K562 (cell line): ENCODE data around the gene ATRN. TPM values are rescaled to one million over a fixed set of nuclear protein-coding genes. Genes with fewer than 3 reads are reported as not detected.

ENCODE experiments used
- ATAC-seq: fragments of 200-7000 bp; cut with Tn5 transposase; 3 replicates; pipeline ENCODE4 v1.9.1; 2020; ENCODE audit warnings: moderate library complexity
- BruUV-seq: library from RNA; stranded (reverse); fragments of 400-500 nt; replicated peaks from 2 replicates; lab custom pipeline; 2021; lab: Mats Ljungman, UMichigan
- CTCF ChIA-PET: fragments of 300-600 bp; formaldehyde crosslinking; extraction: SDS; loops from one replicate; lab custom pipeline; 2021; ENCODE audit warnings: low intra/inter-chr PET ratio; lab: Yijun Ruan, JAX
- POLR2A ChIA-PET: fragments of 300-600, 350-650 bp; sonication (Branson Sonifier 250); formaldehyde crosslinking; extraction: SDS; loops from one replicate; lab custom pipeline; 2021; ENCODE audit warnings: antibody characterized with exemption, inconsistent platforms; lab: Yijun Ruan, JAX
- DNase-seq, 4 experiments: peaks; one replicate each; pipeline versions ENCODE4 v3.0.0 to v3.0.0-alpha.2; 2011 to 2018; ENCODE audit warnings: low spot score in 3 of 4, mixed read lengths in 3 of 4; ENCODE audit errors: extremely low read depth in 1 of 4
- FAIRE-seq: peaks from 2 replicates; lab custom pipeline; 2011; peaks lifted over from hg19 to GRCh38; lab: Jason Lieb, UNC
- H2AFZ ChIP-seq: 2 replicates; pipeline ENCODE4 v1.6.0; 2011; ENCODE audit warnings: low read depth, low read length, control low read depth, inconsistent platforms
- H3K27ac ChIP-seq: fragments of 200-600 bp; 3 replicates; pipeline ENCODE4 v1.8.0; 2011; ENCODE audit warnings: low read depth, mild to moderate bottlenecking, control low read depth, inconsistent platforms, low read length, moderate library complexity, mixed read lengths; ENCODE audit errors: extremely low read depth
- H3K27me3 ChIP-seq, 2 experiments: fragments of 300-600 bp in 1 of 2; 2 replicates in 1 of 2; 3 replicates in 1 of 2; pipeline versions ENCODE4 v1.6.0 to v1.8.0; 2011; ENCODE audit warnings: inconsistent platforms in 2 of 2, low read length in 2 of 2, mild to moderate bottlenecking in 1 of 2, mixed read lengths in 1 of 2, moderate library complexity in 1 of 2; ENCODE audit not compliant: control insufficient read depth in 2 of 2, insufficient read depth in 2 of 2
- H3K36me3 ChIP-seq: fragments of 300-600 bp; 3 replicates; pipeline ENCODE4 v1.8.0; 2011; ENCODE audit warnings: mild to moderate bottlenecking, low read length, inconsistent platforms; ENCODE audit not compliant: control insufficient read depth, insufficient read depth
- H3K4me1 ChIP-seq, 2 experiments: fragments of 200-600 bp in 1 of 2; replicated peaks in 1 of 2; 2 replicates in 1 of 2; 3 replicates in 1 of 2; pipeline versions ENCODE4 v1.5.1 to v1.8.0; 2011; ENCODE audit warnings: inconsistent platforms in 2 of 2, low read length in 2 of 2, mild to moderate bottlenecking in 1 of 2, mixed read lengths in 1 of 2, moderate library complexity in 1 of 2; ENCODE audit not compliant: control insufficient read depth in 2 of 2, insufficient read depth in 2 of 2
- H3K4me2 ChIP-seq: 2 replicates; pipeline ENCODE4 v1.6.1; 2011; ENCODE audit warnings: low read length, control low read depth, inconsistent platforms, mixed read lengths; ENCODE audit not compliant: insufficient read depth
- H3K4me3 ChIP-seq: fragments of 200-600 bp; sonication (generic), shearing (Covaris generic); 2 replicates; pipeline ENCODE4 v1.5.1; 2016; ENCODE audit warnings: control low read depth, inconsistent platforms
- H3K79me2 ChIP-seq: fragments of 200-600 bp; 3 replicates; pipeline ENCODE4 v1.8.0; 2011; ENCODE audit warnings: low read length, inconsistent platforms; ENCODE audit not compliant: control insufficient read depth, insufficient read depth
- H3K9ac ChIP-seq, 2 experiments: 2 replicates each; pipeline versions ENCODE4 v1.6.0 to v1.6.1; 2011; ENCODE audit warnings: low read depth in 2 of 2, low read length in 2 of 2, control low read depth in 1 of 2, inconsistent platforms in 1 of 2, mild to moderate bottlenecking in 1 of 2, mixed read lengths in 1 of 2; ENCODE audit not compliant: insufficient read depth in 1 of 2
- H3K9me1 ChIP-seq: one replicate; pipeline ENCODE4 v1.6.0; 2011; ENCODE audit warnings: inconsistent platforms, mild to moderate bottlenecking, low read length, moderate library complexity; ENCODE audit not compliant: control insufficient read depth, insufficient read depth
- H3K9me3 ChIP-seq: replicated peaks from 2 replicates; pipeline ENCODE4 v1.5.1; 2011; ENCODE audit warnings: low read depth, low read length, inconsistent platforms; ENCODE audit not compliant: control insufficient read depth, insufficient read depth
- H4K20me1 ChIP-seq: replicated peaks from 2 replicates; pipeline ENCODE4 v1.6.1; 2011; ENCODE audit warnings: low read length, inconsistent platforms, mixed read lengths; ENCODE audit not compliant: control insufficient read depth, insufficient read depth
- COPS2 ChIP-seq: fragments of 450-650 bp; conservative IDR thresholded peaks from 2 replicates; pipeline ENCODE4 v1.6.1; 2016; ENCODE audit warnings: mild to moderate bottlenecking, moderate library complexity
- KLF13 ChIP-seq: fragments of 450-650 bp; IDR thresholded peaks from 2 replicates; pipeline ENCODE4 v1.6.1; 2016; ENCODE audit warnings: missing genetic modification characterization, low read depth, mild to moderate bottlenecking, missing compliant biosample characterization, moderate library complexity, borderline replicate concordance
- MAFF ChIP-seq: IDR thresholded peaks from 2 replicates; pipeline ENCODE4 v1.6.1; 2012; ENCODE audit warnings: low read length, improper control_type of control experiment
- POLR2H ChIP-seq: IDR thresholded peaks from 2 replicates; pipeline ENCODE4 v1.6.1; 2016; ENCODE audit warnings: missing genetic modification characterization, low read depth, mild to moderate bottlenecking, control low read depth, missing compliant biosample characterization, moderate library complexity
- RBM14 ChIP-seq: fragments of 200-400 bp; formaldehyde crosslinking; IDR thresholded peaks from 2 replicates; pipeline ENCODE4 v1.6.1; 2018; ENCODE audit warnings: low read depth, mild to moderate bottlenecking, low read length, moderate library complexity, borderline replicate concordance; ENCODE audit not compliant: insufficient read depth
- RHOXF2B ChIP-seq: fragments of 250-450 bp; sonication (Bioruptor Pico); conservative IDR thresholded peaks from 2 replicates; pipeline ENCODE4 v1.5.1; 2021
- SIN3A ChIP-seq, 2 experiments: fragments of 150-350 bp in 1 of 2; IDR thresholded peaks; 2 replicates each; pipeline ENCODE4 v1.6.1; 2011 to 2016; ENCODE audit warnings: borderline replicate concordance in 2 of 2, low read depth in 2 of 2, low read length in 2 of 2, mild to moderate bottlenecking in 2 of 2, moderate library complexity in 2 of 2; ENCODE audit not compliant: control insufficient read depth in 1 of 2
- SOX6 ChIP-seq: fragments of 450-650 bp; IDR thresholded peaks from 2 replicates; pipeline ENCODE4 v1.6.1; 2014; ENCODE audit warnings: mild to moderate bottlenecking
- SREBF1 ChIP-seq: fragments of 150-350 bp; IDR thresholded peaks from 2 replicates; pipeline ENCODE4 v1.6.1; 2014; ENCODE audit warnings: antibody characterized with exemption, low read depth, low read length, borderline replicate concordance
- TEAD1 ChIP-seq, 2 experiments: fragments of 450-650 bp in 1 of 2; sonication (generic) in 1 of 2; formaldehyde crosslinking; IDR thresholded peaks; 2 replicates each; pipeline versions ENCODE4 v1.4.0 to v1.8.0; 2020 to 2022; ENCODE audit warnings: mild to moderate bottlenecking in 2 of 2, missing genetic modification reagents in 1 of 2
- ZC3H4 ChIP-seq: sonication (generic); formaldehyde crosslinking; IDR thresholded peaks from 2 replicates; pipeline ENCODE4 v1.9.0; 2021; ENCODE audit warnings: missing genetic modification reagents, borderline replicate concordance
- ZNF282 ChIP-seq: sonication (generic); formaldehyde crosslinking; IDR thresholded peaks from 2 replicates; pipeline ENCODE4 v1.8.1; 2023; ENCODE audit warnings: missing genetic modification reagents
- ZNF778 ChIP-seq: fragments of 450-650 bp; formaldehyde crosslinking; IDR thresholded peaks from 2 replicates; pipeline ENCODE4 v1.4.0; 2020; ENCODE audit warnings: mild to moderate bottlenecking, moderate library complexity
- WGBS: fragments of 100-300 bp; shearing (Covaris generic); methylation state at CpG from one replicate; pipeline ENCODE4 v1.1.6; 2016; ENCODE audit warnings: low coverage, mixed read lengths; ENCODE audit not compliant: insufficient coverage; ENCODE audit errors: missing lambda C conversion rate; 5-methylcytosine and 5-hydroxymethylcytosine counted together
- in situ Hi-C: fragments of 300-500 bp; cut with MboI; formaldehyde crosslinking; loops from 4 replicates; pipeline ENCODE4 v1.15.0; 2018; ENCODE audit warnings: inconsistent platforms, mixed read lengths
- intact Hi-C: fragments of 100-400 bp; cut with micrococcal nuclease; formaldehyde crosslinking; loops from 2 replicates; pipeline ENCODE4 v1.14.2; 2022
- polyA plus RNA-seq, 8 experiments: library from polyadenylated mRNA; depleted of rRNA in 4 of 8; stranded (reverse) in 5 of 8; unstranded in 3 of 8; fragments of >200 nt; fragmentation: Nextera tagmentation in 2 of 8; fragmentation: Illumina TruSeq in 1 of 8; extraction: Ambion mirVana in 2 of 8; extraction: Trizol in 1 of 8; gene quantifications; 2 replicates each; pipeline versions ENCODE4 v1.2.1 to v1.2.3, GENCODE V29; 2011 to 2014; ENCODE audit warnings: inconsistent platforms in 1 of 8, missing spikeins in 1 of 8
- total RNA-seq, 7 experiments: library from RNA; depleted of rRNA in 6 of 7; stranded (reverse); fragments of >200 nt in 6 of 7; fragmentation: Illumina TruSeq in 2 of 7; extraction: Trizol in 2 of 7; gene quantifications; 2 replicates each; pipeline versions ENCODE4 v1.2.1 to v1.2.3, GENCODE V29; 2011 to 2021; ENCODE audit warnings: low replicate concordance in 1 of 7
- TF ChIP-seq, protein P1 (sequence below): fragments of 250-450 bp; sonication (Bioruptor Pico); IDR thresholded peaks from 2 replicates; pipeline ENCODE4 v1.5.0; 2021; ENCODE audit warnings: mild to moderate bottlenecking, borderline replicate concordance
- TF ChIP-seq, protein P2 (sequence below): sonication (generic); formaldehyde crosslinking; IDR thresholded peaks from 2 replicates; pipeline ENCODE4 v1.8.0; 2022; ENCODE audit warnings: mild to moderate bottlenecking, missing genetic modification reagents
- TF ChIP-seq, protein P3 (sequence below): fragments of 450-650 bp; IDR thresholded peaks from 2 replicates; pipeline ENCODE4 v1.6.1; 2016; ENCODE audit warnings: borderline replicate concordance

ATRN gene
- total and polyA plus RNA-seq, 9 of the 15 experiments (the other 6 are each of a cell fraction or from before 2014, with no cell fraction given), result 0.69 to 16.5 (median 7.6) TPM

DNA sequence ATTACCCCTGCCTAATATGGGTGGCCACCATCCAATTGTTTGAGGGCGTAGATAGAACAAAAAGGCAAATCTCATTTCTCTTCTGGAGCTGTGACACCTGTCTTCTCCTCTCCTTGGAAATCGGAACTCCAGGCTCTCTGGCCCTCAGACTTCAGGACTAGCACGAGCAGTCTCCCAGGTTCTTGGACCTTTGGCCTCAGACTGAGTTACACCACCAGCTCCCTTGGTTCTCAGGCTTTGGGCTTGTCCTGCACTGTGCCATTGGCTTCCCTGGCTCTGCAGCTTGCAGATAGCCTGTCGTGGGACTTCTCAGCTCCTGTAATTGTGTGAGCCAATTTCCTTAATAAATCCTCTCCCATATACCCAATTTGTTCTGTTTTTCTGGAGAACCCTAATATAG, 34.3 kb downstream of the ATRN start (continued):
- TF ChIP-seq, protein P1, sequence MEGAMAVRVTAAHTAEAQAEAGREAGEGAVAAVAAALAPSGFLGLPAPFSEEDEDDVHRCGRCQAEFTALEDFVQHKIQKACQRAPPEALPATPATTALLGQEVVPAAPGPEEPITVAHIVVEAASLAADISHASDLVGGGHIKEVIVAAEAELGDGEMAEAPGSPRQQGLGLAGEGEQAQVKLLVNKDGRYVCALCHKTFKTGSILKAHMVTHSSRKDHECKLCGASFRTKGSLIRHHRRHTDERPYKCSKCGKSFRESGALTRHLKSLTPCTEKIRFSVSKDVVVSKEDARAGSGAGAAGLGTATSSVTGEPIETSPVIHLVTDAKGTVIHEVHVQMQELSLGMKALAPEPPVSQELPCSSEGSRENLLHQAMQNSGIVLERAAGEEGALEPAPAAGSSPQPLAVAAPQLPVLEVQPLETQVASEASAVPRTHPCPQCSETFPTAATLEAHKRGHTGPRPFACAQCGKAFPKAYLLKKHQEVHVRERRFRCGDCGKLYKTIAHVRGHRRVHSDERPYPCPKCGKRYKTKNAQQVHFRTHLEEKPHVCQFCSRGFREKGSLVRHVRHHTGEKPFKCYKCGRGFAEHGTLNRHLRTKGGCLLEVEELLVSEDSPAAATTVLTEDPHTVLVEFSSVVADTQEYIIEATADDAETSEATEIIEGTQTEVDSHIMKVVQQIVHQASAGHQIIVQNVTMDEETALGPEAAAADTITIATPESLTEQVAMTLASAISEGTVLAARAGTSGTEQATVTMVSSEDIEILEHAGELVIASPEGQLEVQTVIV (CRISPR knock-in tag), result no peak

DNA sequence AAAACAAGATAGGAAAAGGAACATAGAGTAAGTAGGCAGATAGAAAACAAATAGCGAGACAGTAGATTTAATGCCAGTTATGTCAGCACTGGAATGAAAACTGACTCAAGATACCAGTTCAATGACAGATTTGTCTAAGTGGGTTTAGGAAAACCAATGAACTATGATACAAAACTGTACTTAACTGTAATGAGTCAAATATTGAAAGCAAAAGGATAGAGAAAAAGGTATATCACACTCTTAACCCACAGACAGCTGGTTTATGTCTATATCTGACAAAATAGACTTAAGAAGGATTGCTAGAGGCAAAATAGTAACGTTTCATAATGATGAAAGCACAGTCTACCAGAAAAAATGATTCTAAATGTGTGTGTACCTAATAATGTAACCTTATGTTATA, 38.2 kb downstream of the ATRN start:
- intact Hi-C loops, result no loop called here
- Histone ChIP-seq H3K4me1 (no peaks in the 10 kb centered on the region), H3K4me3 (no peak overlapping the region), H3K9ac (no peak overlapping the region), H3K27me3 (no peaks in the 10 kb centered on the region), H3K79me2 (no peaks in the 10 kb centered on the region), H3K36me3 (no peaks in the 10 kb centered on the region), H4K20me1 (no peaks in the 10 kb centered on the region), H3K9me3 (no peaks in the 10 kb centered on the region), H2AFZ (no peak overlapping the region), H3K27ac (no peak overlapping the region), H3K9me1 (no peaks in the 10 kb centered on the region), H3K4me2 (no peak overlapping the region)
- ATAC-seq (no peak), DNase-seq (no peak), FAIRE-seq (no peak)
- WGBS, result 71% methylated on average over 2 of the region's 2 CpGs
- in situ Hi-C loops, result no loop called here
- ChIA-PET CTCF (interaction anchor here (0.6 kb wide), 1 partner anchor 61 kb away, joined by 3 read pairs; no protein-coding TSS in a partner anchor), POLR2A (no interaction called here)
- BruUV-seq, result no TSS peak
- TF ChIP-seq TEAD1 (CRISPR knock-in tag; IDR thresholded peaks at IDR 0.05) (no peak), ZNF282 (CRISPR knock-in tag) (no peak), ZNF778 (CRISPR knock-in tag) (no peak), COPS2 (no peak), SREBF1 (no peak), RHOXF2B (no peak), ZC3H4 (CRISPR knock-in tag) (no peak), SOX6 (no peak), RBM14 (no peak), KLF13 (tag) (no peak), SIN3A (IDR thresholded peaks at IDR 0.05; ENCODE audit: borderline replicate concordance in 2 of 2, control insufficient read depth in 1 of 2, low read depth in 2 of 2, low read length in 2 of 2) (no peak), POLR2H (tag) (no peak), MAFF (no peak)
- TF ChIP-seq, protein P2, sequence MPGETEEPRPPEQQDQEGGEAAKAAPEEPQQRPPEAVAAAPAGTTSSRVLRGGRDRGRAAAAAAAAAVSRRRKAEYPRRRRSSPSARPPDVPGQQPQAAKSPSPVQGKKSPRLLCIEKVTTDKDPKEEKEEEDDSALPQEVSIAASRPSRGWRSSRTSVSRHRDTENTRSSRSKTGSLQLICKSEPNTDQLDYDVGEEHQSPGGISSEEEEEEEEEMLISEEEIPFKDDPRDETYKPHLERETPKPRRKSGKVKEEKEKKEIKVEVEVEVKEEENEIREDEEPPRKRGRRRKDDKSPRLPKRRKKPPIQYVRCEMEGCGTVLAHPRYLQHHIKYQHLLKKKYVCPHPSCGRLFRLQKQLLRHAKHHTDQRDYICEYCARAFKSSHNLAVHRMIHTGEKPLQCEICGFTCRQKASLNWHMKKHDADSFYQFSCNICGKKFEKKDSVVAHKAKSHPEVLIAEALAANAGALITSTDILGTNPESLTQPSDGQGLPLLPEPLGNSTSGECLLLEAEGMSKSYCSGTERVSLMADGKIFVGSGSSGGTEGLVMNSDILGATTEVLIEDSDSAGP (CRISPR knock-in tag), result no peak
- TF ChIP-seq, protein P3, sequence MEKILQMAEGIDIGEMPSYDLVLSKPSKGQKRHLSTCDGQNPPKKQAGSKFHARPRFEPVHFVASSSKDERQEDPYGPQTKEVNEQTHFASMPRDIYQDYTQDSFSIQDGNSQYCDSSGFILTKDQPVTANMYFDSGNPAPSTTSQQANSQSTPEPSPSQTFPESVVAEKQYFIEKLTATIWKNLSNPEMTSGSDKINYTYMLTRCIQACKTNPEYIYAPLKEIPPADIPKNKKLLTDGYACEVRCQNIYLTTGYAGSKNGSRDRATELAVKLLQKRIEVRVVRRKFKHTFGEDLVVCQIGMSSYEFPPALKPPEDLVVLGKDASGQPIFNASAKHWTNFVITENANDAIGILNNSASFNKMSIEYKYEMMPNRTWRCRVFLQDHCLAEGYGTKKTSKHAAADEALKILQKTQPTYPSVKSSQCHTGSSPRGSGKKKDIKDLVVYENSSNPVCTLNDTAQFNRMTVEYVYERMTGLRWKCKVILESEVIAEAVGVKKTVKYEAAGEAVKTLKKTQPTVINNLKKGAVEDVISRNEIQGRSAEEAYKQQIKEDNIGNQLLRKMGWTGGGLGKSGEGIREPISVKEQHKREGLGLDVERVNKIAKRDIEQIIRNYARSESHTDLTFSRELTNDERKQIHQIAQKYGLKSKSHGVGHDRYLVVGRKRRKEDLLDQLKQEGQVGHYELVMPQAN, result no peak
